ENCODE data around the gene HLA-DOB.

The HLA-DOB gene

GRCh38 chr6:32843331-32843978 lies 26.7 kb upstream of the HLA-DOB start:
- DNase-seq: no peak

DNA sequence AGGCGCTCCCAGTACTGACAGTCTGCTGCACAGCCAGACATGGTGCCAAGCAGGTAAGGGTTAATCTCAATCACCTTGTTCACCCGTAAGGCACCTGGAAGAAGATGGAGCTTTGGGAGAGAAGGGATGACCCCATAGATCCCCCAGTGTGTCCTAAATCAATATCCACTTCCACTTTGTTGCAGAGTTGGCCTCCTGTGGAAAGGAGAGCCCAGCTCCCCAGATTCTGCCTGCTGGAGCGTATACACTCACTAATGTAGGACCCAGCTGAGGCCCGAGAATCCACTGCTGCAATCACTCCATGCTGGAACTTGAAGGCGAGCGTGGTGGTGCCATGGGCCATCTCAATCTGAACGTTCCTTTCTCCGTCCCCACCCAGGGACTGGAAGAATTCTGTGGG lies 25.9 kb upstream of the HLA-DOB start:
- no peak for DNase-seq

- DNase-seq: no peak
Observed at GRCh38 chr6:32842021-32842650, 25.3 kb upstream of the HLA-DOB start.

DNA sequence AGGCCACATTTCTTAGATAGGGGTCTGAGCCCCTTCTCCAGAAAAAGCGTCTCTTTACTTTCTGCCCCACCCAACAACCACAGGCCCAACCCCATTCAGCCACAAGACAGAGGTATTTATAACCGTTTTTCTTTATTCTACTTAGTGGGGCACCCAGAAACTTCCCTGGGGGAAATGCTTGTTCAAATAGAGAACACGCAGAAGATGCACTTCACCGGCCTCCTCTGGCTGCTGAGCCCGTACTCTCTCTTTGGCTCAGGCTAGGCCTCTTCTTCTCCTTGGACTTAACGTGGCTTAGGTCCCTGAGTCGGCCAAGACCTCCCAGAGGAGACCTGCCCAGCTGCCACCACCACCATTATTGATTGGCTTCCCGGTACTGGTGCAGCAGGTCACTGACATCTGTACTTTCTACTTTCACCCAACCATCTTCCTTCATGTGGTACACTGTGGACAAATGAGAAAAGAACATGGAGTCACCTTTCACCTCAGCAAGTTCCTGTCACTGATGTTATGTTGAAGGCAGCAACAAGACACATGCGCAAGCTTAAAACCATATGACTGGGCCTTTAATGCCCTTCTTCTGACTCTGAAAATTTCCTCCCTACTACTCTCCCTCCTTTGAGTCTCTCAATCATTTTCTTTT lies 23.9 kb upstream of the HLA-DOB start:
- DNase-seq: no peak

- no peak for DNase-seq
Observed at GRCh38 chr6:32839356-32839755, 22.6 kb upstream of the HLA-DOB start.

- peak; percentile 40 for DNase-seq
Observed at GRCh38 chr6:32838114-32838958, 21.5 kb upstream of the HLA-DOB start, which contains the start of gene TAP2. Gene TAP2, minus strand, starts transcription at chr6:32838739. Its CDS starts 506 bp downstream, at chr6:32838233.

GRCh38 chr6:32837651-32838113 lies 20.9 kb upstream of the HLA-DOB start:
- DNase-seq: no peak

GRCh38 chr6:32836873-32837272 lies 20.1 kb upstream of the HLA-DOB start:
- DNase-seq: no peak

DNA sequence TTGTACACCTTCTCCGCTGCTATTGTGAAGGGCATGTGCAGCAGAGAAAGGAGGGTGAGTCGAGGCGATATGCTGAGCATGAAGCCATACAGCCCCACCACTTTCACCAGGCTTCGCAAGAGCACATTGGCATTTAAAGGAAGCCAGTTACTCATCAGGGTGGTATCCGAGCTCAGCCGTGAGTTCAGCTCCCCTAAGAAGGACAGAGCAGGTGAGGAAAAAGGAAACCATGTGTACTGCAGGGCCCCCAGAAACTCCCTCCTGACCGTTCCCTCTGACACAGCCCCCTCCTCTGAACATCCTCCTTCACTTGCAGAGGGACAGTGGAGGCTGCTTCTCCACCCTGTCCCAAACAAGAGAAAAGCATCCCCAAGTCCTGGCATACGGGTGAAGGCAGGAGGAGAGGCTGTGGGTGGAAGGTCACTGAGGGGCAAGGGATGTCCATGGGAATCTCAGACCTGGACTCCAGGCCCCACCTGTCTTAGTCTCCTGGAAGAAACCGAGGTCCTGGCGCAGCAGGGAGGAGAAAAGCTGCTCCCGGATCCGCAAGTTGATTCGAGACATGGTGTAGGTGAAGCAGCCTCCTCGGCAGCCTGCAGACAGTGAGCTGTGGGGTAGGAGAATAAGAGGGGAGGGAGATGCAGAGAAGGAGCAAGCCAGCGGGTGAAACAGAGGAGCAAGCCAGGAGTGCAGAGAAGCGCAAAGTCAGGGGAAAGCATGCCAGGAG lies 18.5 kb upstream of the HLA-DOB start:
- no peak for DNase-seq

DNA sequence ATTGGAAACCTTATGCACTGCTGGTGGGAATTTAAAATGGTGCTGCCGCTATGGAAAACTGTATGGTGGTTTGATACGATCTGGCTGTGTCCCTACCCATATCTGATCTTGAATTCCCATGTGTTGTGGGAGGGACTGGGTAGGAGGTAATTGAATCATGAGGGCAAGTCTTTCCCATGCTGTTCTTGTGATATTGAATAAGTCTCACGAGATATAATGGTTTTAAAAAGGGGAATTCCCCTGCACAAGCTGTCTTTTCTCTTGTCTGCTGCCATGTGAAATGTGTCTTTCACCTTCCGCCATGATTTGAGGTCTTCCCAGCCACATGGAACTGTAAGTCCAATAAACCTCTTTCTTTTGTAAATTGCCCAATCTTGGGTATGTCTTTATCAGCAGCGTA lies 16.9 kb upstream of the HLA-DOB start:
- DNase-seq: no peak

DNA sequence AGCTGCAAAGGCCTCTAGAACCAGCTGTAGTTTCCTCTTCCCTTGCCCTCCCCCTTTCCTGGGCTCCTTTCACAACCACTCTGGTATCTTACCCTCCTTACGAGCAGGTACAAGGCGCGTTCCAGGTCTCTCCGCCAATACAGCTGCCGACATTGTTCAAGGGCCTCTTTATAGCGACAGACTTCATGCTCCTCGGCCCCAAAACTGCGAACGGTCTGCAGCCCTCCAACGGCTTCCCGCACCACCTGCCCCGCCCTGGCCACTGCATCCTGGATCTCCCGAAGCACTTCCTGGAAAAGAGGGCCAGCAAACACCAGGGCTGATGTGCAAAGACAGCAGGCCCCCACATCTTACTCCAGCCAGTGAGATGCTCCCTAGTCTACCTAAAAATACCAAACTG lies 15.7 kb upstream of the HLA-DOB start:
- DNase-seq: no peak

DNA sequence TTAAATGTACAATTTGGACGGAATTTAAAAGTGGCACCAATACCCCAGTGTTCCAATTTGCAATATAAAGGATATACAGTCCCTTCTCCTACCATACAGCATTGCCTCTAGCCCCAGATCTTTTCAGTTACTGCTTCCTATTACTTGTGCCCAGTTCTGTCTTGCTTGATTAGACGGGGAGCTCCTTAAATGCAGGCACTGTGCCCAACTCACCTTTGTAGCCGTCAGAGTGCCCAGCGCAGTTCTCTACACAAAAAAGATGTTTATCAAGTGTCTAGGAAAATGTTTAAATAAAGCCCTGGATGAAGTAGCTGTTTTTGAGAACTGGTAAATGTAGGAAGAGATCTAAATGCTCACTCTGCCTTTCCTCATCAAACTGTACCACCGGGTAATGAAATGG lies 14.1 kb upstream of the HLA-DOB start:
- no peak for DNase-seq

DNA sequence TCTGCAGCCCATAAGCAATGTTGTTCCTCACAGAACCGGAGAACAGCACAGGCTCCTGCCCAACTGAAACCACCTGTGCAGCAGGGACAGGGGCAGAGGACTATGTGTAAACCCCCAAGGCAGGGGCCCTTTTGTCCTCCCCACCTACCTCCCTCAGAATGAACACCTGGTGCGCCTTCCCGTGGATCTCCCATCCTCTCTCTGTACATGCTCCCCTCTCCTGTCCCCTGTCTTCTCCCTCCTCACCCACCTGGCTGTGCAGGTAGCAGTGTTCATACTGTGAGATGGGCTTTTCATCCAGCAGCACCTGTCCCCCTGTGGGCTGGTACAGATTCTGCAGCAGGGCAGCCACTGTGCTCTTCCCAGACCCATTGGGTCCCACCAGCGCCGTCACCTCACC lies 13.2 kb upstream of the HLA-DOB start:
- no peak for DNase-seq

DNA sequence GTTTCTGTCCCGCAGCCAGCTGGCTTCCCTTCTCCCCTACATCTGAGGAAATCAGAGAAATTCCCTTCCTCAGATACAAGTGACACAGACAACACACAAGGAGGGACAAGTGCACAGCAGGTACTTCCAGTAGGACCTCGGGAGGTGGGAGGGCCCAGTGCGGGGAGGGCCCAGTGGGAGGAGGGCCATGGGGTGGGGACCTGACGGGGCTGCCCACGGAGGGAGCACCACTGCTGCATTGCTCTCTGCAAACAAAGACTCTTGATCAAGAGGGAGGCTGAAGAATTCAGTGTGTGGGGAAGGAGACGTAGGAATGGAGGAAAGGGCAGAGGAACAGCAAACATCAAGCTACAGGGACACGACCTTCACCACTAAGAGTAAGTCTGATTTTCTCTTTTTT lies 12.7 kb upstream of the HLA-DOB start:
- no peak for DNase-seq

DNA sequence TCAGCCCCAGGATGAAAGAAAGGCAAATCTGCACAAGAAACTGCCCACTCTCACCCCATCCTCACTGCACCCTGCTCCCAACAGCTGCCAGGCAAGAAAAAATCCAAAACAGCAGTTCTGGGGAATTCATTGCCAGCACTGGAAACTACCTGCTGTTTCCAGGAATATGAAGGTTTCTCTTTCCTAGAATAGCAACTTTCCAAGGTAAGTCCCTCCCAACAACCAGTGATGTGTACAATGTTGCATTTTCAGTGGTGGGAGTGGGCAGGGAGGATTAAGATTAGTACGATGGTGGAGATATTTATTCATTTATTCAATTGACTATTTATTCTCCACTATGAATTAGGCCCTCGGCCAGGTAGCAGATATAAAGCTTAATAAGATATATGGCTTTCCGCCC lies 10.2 kb upstream of the HLA-DOB start:
- no peak for DNase-seq

DNA sequence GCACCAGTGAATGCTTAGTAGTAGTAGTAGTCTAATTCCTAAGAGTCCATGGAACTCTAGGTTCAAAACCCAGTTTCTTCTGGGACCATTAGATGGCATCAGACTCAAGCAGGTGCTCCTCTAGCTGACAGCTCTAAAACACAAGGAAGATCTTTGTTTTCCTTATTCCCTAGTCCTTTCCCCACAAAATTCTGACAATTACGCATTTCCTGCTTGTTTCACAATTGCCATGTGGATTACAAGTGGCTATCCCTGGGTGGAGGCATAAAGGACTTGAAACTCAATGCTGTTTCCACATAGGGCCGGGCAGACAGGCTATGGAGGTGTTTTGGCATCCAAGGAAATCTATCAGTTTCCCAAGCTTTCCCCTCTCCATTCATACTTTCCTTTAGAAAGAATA lies 9.2 kb upstream of the HLA-DOB start:
- no peak for DNase-seq

- DNase-seq: no peak
Observed at GRCh38 chr6:32819729-32820128, 2.9 kb upstream of the HLA-DOB start.

GRCh38 chr6:32818867-32819266 lies 2.1 kb upstream of the HLA-DOB start:
- DNase-seq: no peak

GRCh38 chr6:32815996-32816395 lies 806 bp downstream of the HLA-DOB start:
- no peak for DNase-seq

- DNase-seq: no peak
Observed at GRCh38 chr6:32815115-32815514, 1.7 kb downstream of the HLA-DOB start.

DNA sequence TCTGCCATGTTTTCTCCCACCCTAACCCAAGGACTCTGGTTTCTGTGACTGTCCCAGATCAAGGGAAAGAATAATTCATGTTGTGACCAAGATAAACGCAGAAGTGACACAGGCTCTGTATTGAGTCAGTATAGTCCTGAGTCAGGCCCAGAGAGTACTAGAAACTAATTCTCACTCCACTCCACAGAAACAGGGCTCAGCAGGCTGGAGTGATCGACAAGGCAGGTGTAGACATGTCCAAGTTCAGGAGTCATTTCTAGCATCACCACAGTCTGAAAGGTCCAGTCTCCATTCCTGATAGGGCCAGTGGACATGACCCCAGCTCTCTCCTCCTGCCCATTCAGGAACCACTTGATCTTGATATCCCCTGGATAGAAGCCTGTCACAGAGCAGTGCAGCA lies 2.7 kb downstream of the HLA-DOB start:
- no peak for DNase-seq

GRCh38 chr6:32809171-32809570 lies 7.6 kb downstream of the HLA-DOB start:
- DNase-seq: no peak
